PFSK-1 (cell line): ENCODE measurements around the gene FIBIN.

Experiments
- FOXP2 ChIP-seq: optimal IDR thresholded peaks from 2 replicates; pipeline ENCODE3; 2011; ENCODE audit warnings: borderline replicate concordance, control low read depth, inconsistent platforms; ENCODE audit not compliant: insufficient read depth; ENCODE audit errors: extremely low read length, extremely low read depth
- POLR2AphosphoS5 ChIP-seq: IDR thresholded peaks from 2 replicates; pipeline ENCODE4 v1.6.1; 2012; ENCODE audit warnings: low read depth, mild to moderate bottlenecking, control low read depth, low read length, moderate library complexity
- REST ChIP-seq, 2 experiments: IDR thresholded peaks; 2 replicates each; pipeline versions ENCODE4 v1.6.1 to v1.8.0; 2011 to 2012; ENCODE audit warnings: low read depth in 2 of 2, low read length in 2 of 2, control low read depth in 1 of 2, inconsistent platforms in 1 of 2, mild to moderate bottlenecking in 1 of 2, moderate library complexity in 1 of 2; ENCODE audit not compliant: insufficient read depth in 1 of 2
- SIN3A ChIP-seq: IDR thresholded peaks from 2 replicates; pipeline ENCODE4 v1.6.1; 2012; ENCODE audit warnings: mild to moderate bottlenecking, low read length, moderate library complexity, borderline replicate concordance; ENCODE audit not compliant: insufficient read depth
- TAF1 ChIP-seq: IDR thresholded peaks from 2 replicates; pipeline ENCODE4 v1.6.1; 2012; ENCODE audit warnings: low read length, control low read depth, borderline replicate concordance; ENCODE audit not compliant: insufficient read depth

FIBIN gene

GRCh38 chr11:27002431-27002830, 8.5 kb downstream of the FIBIN start:
- no peak for TF ChIP-seq REST (IDR thresholded peaks at IDR 0.05; ENCODE audit: insufficient read depth in 1 of 2, low read depth in 2 of 2, low read length in 2 of 2)
- no peak for TF ChIP-seq TAF1

GRCh38 chr11:27002838-27003237, 8.9 kb downstream of the FIBIN start:
- TF ChIP-seq TAF1, result no peak
- TF ChIP-seq FOXP2, result no peak
- no peak for TF ChIP-seq REST (IDR thresholded peaks at IDR 0.05; ENCODE audit: insufficient read depth in 1 of 2, low read depth in 2 of 2, low read length in 2 of 2)
- TF ChIP-seq POLR2AphosphoS5, result no peak
- TF ChIP-seq SIN3A, result no peak

- no peak for TF ChIP-seq POLR2AphosphoS5
- TF ChIP-seq TAF1, result no peak
- TF ChIP-seq REST (IDR thresholded peaks at IDR 0.05; ENCODE audit: insufficient read depth in 1 of 2, low read depth in 2 of 2, low read length in 2 of 2), result no peak
- TF ChIP-seq SIN3A, result no peak
- no peak for TF ChIP-seq FOXP2
These were observed 10.2 kb downstream of the FIBIN start for GRCh38 chr11:27004103-27004502.

GRCh38 chr11:27008811-27009535, 15.1 kb downstream of the FIBIN start:
- TF ChIP-seq FOXP2 (no peak), SIN3A (no peak), POLR2AphosphoS5 (no peak), REST (IDR thresholded peaks at IDR 0.05; ENCODE audit: insufficient read depth in 1 of 2, low read depth in 2 of 2, low read length in 2 of 2) (no peak), TAF1 (no peak)

- TF ChIP-seq FOXP2 (no peak), REST (IDR thresholded peaks at IDR 0.05; ENCODE audit: insufficient read depth in 1 of 2, low read depth in 2 of 2, low read length in 2 of 2) (no peak), SIN3A (no peak), TAF1 (no peak), POLR2AphosphoS5 (no peak)
These were observed 17.8 kb downstream of the FIBIN start for GRCh38 chr11:27011560-27012233.
